ENCODE results near the gene LIX1L. TPM values are rescaled to one million over a fixed set of nuclear protein-coding genes. Genes with fewer than 3 reads are reported as not detected.

The LIX1L gene
- total RNA-seq, 1 donor from 2014 or later, result 21.1 TPM

GRCh38 chr1:145963265-145964019 lies 5.6 kb upstream of the LIX1L start:
- DNase-seq (ENCODE audit: low read depth in 2 of 2), result no peak

- no peak for DNase-seq (ENCODE audit: low read depth in 2 of 2)
These were observed 4.6 kb upstream of the LIX1L start for GRCh38 chr1:145962157-145963102.

GRCh38 chr1:145961425-145962156 lies 3.8 kb upstream of the LIX1L start:
- no peak for DNase-seq (ENCODE audit: low read depth in 2 of 2)

- no peak for DNase-seq (ENCODE audit: low read depth in 2 of 2)
These were observed 3.2 kb upstream of the LIX1L start for GRCh38 chr1:145961109-145961424.

- DNase-seq (ENCODE audit: low read depth in 2 of 2), result peak in 1 of 2 donors; percentile 66
These were observed 2.8 kb upstream of the LIX1L start for GRCh38 chr1:145960468-145961108.

- DNase-seq (ENCODE audit: low read depth in 2 of 2), result no peak
These were observed 2.2 kb upstream of the LIX1L start for GRCh38 chr1:145959957-145960467.

- no peak for DNase-seq (ENCODE audit: low read depth in 2 of 2)
These were observed 1.5 kb upstream of the LIX1L start for GRCh38 chr1:145959333-145959732.

- no peak for DNase-seq (ENCODE audit: low read depth in 2 of 2)
These were observed 917 bp upstream of the LIX1L start for GRCh38 chr1:145958734-145959133.

GRCh38 chr1:145956781-145957442 lies 905 bp downstream of the LIX1L start:
- DNase-seq (ENCODE audit: low read depth in 2 of 2), result peak in 1 of 2 donors; percentile 38

- no peak for DNase-seq (ENCODE audit: low read depth in 2 of 2)
These were observed 1.5 kb downstream of the LIX1L start for GRCh38 chr1:145956361-145956760.

GRCh38 chr1:145955436-145955835 lies 2.4 kb downstream of the LIX1L start:
- no peak for DNase-seq (ENCODE audit: low read depth in 2 of 2)

- DNase-seq (ENCODE audit: low read depth in 2 of 2), result no peak
These were observed 4.0 kb downstream of the LIX1L start for GRCh38 chr1:145953861-145954260.

GRCh38 chr1:145952903-145953302 lies 4.9 kb downstream of the LIX1L start:
- no peak for DNase-seq (ENCODE audit: low read depth in 2 of 2)

- DNase-seq (ENCODE audit: low read depth in 2 of 2), result no peak
These were observed 6.3 kb downstream of the LIX1L start for GRCh38 chr1:145951526-145951925.

GRCh38 chr1:145949219-145949618 lies 8.6 kb downstream of the LIX1L start:
- DNase-seq (ENCODE audit: low read depth in 2 of 2), result no peak

GRCh38 chr1:145947551-145947950 lies 10.3 kb downstream of the LIX1L start:
- DNase-seq (ENCODE audit: low read depth in 2 of 2), result no peak

GRCh38 chr1:145946477-145946986 lies 11.3 kb downstream of the LIX1L start:
- no peak for DNase-seq (ENCODE audit: low read depth in 2 of 2)

- no peak for DNase-seq (ENCODE audit: low read depth in 2 of 2)
These were observed 13.3 kb downstream of the LIX1L start for GRCh38 chr1:145944532-145944931.

GRCh38 chr1:145942871-145943270 lies 14.9 kb downstream of the LIX1L start:
- DNase-seq (ENCODE audit: low read depth in 2 of 2), result no peak

- DNase-seq (ENCODE audit: low read depth in 2 of 2), result no peak
These were observed 15.4 kb downstream of the LIX1L start for GRCh38 chr1:145942405-145942804.

- DNase-seq (ENCODE audit: low read depth in 2 of 2), result no peak
These were observed 20.4 kb downstream of the LIX1L start for GRCh38 chr1:145937436-145937835.
